PC-3 (cell line): Measurements from ENCODE around the gene IL1RAPL1.

Source experiments
- CTCF ChIP-seq: fragments of 300-600 bp; sonication (generic); conservative IDR thresholded peaks from 2 replicates; pipeline ENCODE4 v1.5.1; 2017; ENCODE audit warnings: antibody characterized with exemption, low read depth, mild to moderate bottlenecking, low read length
- EZH2 ChIP-seq: fragments of 300-600 bp; sonication (generic); IDR thresholded peaks from one replicate; pipeline ENCODE4 v1.6.1; 2017; ENCODE audit warnings: antibody characterized with exemption, mild to moderate bottlenecking, low read length; ENCODE audit not compliant: unreplicated experiment
- EZH2phosphoT487 ChIP-seq: fragments of 300-600 bp; sonication (generic); IDR thresholded peaks from 2 replicates; pipeline ENCODE4 v1.6.1; 2018; ENCODE audit warnings: mild to moderate bottlenecking, antibody characterized with exemption, low read length, borderline replicate concordance

GRCh38 chrX:28585767-28586166 lies 1.5 kb upstream of the IL1RAPL1 start:
- TF ChIP-seq CTCF: no peak
- no peak for TF ChIP-seq EZH2
- TF ChIP-seq EZH2phosphoT487: no peak
